Inferior parietal cortex (tissue), 1 donor: Measurements from ENCODE around the gene CCDC92B.

ENCODE experiments used
- DNase-seq: peaks from one replicate; pipeline ENCODE4 v3.0.0-alpha.2; 2016; ENCODE audit errors: extremely low spot score

CCDC92B gene

GRCh38 chr17:2778489-2778888, 29.0 kb upstream of the CCDC92B start:
- no peak for DNase-seq

DNA sequence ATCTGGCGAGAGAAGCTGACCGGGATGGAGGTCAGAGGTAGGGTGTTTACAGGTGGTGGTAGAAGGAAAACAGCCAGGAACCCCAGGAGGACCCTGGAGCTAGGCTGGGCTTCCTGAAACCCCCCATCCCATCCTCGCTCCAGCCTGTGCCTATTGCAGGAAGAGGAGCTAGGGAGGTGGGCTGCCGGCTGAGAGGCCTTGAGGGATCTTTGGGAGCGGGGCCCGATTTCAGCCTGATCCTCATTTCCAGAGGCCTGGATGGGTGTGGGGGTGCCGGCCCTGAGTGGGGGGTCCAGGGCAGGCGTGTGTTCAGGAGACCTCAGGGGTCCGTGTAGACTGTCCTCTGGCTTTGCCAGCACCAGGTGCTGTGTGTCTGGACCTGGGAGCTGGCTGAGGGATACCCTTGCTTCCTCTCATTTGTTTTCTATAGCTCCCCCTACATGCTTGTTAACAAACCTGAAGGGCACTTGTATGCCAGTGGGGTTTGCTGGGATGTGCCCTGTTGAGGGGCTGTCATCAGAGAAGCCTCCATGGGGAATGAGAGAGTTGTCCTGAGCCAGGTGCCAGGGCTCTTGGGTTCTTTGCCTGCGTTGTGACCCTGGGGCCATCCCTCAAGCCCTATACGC, 27.9 kb upstream of the CCDC92B start:
- DNase-seq: no peak

DNA sequence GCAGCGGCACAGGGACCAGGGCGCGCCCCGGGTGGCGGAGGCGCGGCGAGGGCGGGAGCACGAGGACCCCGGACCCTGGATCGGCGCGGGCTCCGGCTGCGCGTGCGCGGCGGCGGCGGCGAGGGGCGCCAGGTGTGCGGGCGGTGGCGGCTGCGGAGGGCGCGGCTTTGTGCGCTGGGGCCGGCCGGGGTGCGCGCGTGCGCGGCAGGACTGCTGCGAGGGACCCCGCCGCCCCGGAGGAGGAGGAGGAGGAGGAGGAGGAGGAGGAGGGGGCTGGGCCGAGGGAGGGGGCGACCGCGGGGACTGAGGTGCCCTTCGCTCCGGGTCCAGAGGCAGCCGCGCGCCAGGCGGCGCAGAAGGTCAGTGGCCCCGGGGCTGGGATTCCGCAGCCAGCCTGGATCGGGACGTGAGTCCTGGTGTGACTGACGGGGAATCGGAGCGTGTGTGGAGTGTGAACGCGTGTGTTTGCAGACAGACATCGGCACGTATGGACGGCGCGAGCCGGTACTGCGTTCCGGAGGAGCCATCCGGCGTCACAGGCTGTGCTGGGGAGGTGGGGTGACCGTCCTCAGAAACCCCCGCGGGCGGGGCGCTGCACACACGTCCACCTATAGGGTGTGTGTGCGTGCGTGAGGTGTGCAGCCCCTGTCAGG, 27.3 kb upstream of the CCDC92B start:
- DNase-seq: no peak

DNA sequence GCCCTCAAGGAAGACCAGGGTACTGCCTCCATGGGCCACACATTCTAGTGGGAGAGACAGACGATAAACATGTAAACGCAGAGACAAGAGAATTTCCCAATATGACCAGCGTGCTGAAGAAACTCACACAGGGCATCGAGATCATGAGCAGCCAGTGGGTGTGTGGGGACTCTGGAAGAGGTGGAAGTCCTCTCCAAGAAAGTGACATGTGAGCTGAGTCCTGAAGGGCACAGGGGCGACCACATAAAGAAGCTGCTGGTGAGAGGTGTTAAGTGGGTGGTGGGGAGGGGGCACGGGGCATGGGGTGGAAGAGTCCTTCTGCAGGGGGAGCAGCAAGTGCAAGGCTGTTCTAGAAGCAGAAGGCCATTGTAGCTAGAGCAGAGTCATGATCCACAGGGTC, 25.8 kb upstream of the CCDC92B start:
- no peak for DNase-seq

GRCh38 chr17:2770129-2770528, 20.7 kb upstream of the CCDC92B start:
- no peak for DNase-seq

GRCh38 chr17:2758870-2759269, 9.4 kb upstream of the CCDC92B start:
- DNase-seq: no peak

GRCh38 chr17:2755891-2756724, 6.7 kb upstream of the CCDC92B start:
- no peak for DNase-seq

DNA sequence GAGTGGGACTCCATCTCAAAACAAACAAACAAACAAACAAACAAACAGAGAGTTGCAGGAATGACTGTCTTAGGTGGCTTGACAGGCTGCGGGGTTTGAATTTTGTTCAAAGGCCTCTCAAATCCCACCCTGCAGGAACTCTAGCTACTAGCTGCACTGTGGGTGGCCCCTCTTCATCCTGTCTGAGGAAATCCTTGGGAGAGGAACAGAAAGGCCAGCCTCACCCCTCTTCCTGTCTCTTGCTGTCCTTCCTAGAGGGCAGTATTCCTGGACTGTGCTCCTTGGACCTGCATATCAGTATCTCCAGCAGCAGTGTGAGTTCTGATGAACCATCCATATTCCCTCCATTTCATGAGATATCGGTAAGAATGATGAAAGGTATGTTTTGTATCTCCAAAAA, 2.0 kb upstream of the CCDC92B start:
- DNase-seq: no peak

DNA sequence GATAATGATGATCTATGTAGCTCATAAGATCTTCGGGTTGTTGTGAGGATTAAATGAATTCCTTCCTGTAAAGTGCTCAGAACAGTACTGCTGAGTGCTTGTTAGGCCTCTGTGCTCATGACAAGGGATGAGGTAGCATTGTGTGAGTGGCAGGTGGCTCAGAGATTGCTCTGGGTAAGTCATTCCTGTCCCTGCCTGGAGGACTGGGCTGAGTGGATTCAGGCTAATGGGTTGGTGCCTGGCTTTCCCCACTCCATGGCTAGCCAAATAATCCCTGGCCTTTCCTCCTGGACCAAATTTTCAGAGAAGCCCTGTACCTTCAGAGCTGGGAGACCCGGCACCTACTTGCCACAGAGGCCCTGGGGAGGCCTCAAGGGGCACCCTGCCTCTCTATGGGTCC, 1.3 kb upstream of the CCDC92B start:
- DNase-seq: no peak

- DNase-seq: peak; percentile 45
Measured at GRCh38 chr17:2749784-2750181, 331 bp upstream of the CCDC92B start.

GRCh38 chr17:2745317-2746037, 4.0 kb downstream of the CCDC92B start:
- peak; percentile 29 for DNase-seq

GRCh38 chr17:2737693-2738092, 11.8 kb downstream of the CCDC92B start:
- no peak for DNase-seq

- DNase-seq: no peak
Measured at GRCh38 chr17:2736956-2737355, 12.5 kb downstream of the CCDC92B start.

GRCh38 chr17:2735896-2736295, 13.6 kb downstream of the CCDC92B start:
- DNase-seq: no peak

DNA sequence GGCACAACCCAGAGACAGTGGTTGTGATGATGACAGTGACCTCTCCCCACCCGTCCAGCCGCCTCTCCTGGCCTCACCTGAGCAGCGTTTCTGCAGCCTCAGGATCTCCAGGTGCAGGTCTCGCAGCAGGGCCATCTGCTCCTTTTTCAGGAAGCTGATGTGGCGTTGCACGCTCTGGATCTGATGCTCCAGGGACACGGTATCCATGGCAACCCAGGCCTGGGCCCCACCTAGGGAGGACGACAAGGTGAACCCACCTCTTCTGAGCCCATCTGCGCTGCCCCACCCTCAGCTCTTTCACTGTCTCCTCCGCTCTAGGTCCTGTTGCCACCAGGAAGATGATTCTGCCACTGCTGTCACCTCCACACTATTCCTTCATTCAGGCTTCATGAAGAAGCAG, 14.5 kb downstream of the CCDC92B start:
- DNase-seq: no peak

- DNase-seq: no peak
Measured at GRCh38 chr17:2731807-2732206, 17.6 kb downstream of the CCDC92B start.

DNA sequence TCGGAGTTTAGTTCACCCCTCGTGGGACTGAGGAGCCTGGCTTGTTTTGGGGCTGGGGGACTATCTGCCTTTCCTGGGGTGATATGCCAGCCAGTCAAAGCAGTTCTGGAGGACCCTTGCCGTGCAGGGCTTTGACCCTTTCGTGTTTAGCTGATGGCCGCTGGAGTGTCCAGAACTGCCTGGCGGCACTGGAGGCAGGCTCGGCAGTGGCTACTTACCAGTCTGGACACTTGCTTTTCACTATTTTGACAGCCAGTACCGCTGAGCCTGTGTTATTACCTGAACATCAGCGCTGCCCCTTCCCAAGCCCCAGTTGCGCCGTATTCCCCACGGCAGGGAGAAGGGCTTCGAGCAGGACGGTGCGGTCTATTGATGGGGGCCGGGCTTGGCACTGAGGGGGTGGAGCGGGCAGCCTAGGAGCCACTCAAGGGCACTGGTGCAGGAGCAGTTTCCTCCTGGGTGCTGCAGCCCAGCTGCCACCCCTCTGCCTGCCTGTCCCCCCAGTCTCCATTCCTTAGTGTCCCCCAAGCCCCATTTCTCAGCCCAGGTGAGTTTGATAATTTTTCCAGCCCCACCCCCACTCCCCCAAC, 18.6 kb downstream of the CCDC92B start:
- DNase-seq: no peak

- DNase-seq: no peak
Measured at GRCh38 chr17:2724784-2725164, 24.7 kb downstream of the CCDC92B start.

GRCh38 chr17:2723997-2724783, 25.3 kb downstream of the CCDC92B start:
- DNase-seq: no peak

DNA sequence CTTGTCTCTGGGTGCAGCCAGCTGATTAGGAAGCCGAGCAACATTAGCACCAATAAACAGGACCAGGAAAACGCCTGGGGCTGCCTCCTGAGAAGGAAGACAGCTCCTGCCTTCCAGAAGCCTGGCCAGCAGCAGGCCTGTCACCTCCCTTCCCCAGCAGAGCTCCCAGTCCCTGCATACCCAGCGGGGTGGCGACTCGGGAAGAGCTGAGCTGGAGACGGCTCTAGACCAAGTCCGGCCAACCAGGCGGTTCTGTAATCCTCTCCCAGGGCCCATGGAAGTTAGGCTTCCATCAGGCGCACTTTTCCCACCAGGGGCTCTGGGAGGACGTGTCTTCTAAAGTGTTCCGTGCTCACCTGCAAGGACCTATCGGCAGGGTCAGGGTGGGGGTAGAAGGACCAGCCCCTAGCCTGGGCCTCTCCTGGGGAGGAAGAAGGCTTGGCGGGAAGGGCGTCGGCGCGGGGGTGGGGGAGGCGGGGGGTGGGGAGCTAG, 25.9 kb downstream of the CCDC92B start:
- no peak for DNase-seq

DNA sequence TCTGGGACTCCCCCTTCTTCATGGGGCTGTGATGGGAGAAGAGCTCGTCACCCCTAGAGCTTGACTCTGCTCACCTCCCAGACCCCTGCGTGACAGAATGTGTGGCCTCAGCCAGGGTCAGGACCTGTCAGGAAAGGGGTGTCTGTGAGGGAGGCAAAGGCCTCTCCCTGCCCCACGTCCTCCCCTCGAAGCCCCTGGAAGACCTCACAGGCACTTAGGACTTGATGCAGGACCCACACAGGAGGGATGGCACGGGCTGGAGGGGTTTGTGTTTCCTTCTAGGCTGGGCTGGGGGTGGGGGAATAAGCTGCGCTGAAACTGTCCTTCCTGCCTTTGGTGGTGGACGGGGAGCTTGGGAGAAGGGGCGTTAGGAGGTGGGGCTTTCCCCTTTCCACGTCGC, 26.8 kb downstream of the CCDC92B start:
- no peak for DNase-seq
